NB4 (cell line): ENCODE results near the gene GLT1D1.
"Not testable (repeated sequence)": the region's sequence is repeated elsewhere in the genome, so short reads cannot be mapped to it uniquely, and the experiment has no call there.

Experiments used
- DNase-seq: peaks from one replicate; pipeline ENCODE4 v3.0.0; 2010; ENCODE audit warnings: low read depth
- H3K4me3 ChIP-seq: one replicate; pipeline ENCODE4 v1.5.1; 2011; ENCODE audit warnings: mild to moderate bottlenecking, low read depth, low read length, moderate library complexity
- CTCF ChIP-seq: IDR thresholded peaks from one replicate; pipeline ENCODE4 v1.5.1; 2012; ENCODE audit warnings: low read depth, low read length
- MAX ChIP-seq: IDR thresholded peaks from 2 replicates; pipeline ENCODE4 v1.6.1; 2011; ENCODE audit warnings: low read depth, low read length
- MYC ChIP-seq: IDR thresholded peaks from 2 replicates; pipeline ENCODE4 v1.6.1; 2011; ENCODE audit warnings: low read depth, low read length
- POLR2A ChIP-seq: IDR thresholded peaks from 2 replicates; pipeline ENCODE4 v1.6.1; 2011; ENCODE audit warnings: mild to moderate bottlenecking; ENCODE audit not compliant: insufficient read length; ENCODE audit errors: extremely low read depth

The GLT1D1 gene

GRCh38 chr12:128852885-128853599 lies at the start of gene GLT1D1:
GLT1D1 (plus strand) TSS chr12:128853478; CDS start chr12:128853582, 104 bp downstream.
- DNase-seq = no peak
- TF ChIP-seq POLR2A (no peak), MAX (no peak), CTCF (no peak), MYC (no peak)
- no peak within 1 kb of the TSS for H3K4me3 ChIP-seq

- no peak for TF ChIP-seq CTCF
- no peak for TF ChIP-seq POLR2A
- no peak for TF ChIP-seq MAX
- TF ChIP-seq MYC = no peak
- no peak overlapping the region for H3K4me3 ChIP-seq
- DNase-seq = no peak
Measured at GRCh38 chr12:128803788-128804187, 49.5 kb upstream of the GLT1D1 start.

- DNase-seq = no peak
- H3K4me3 ChIP-seq = no peak overlapping the region
- TF ChIP-seq MYC (no peak), MAX (no peak), POLR2A (no peak), CTCF (no peak)
Measured at GRCh38 chr12:128804762-128805161, 48.5 kb upstream of the GLT1D1 start.

GRCh38 chr12:128805406-128805805 lies 47.9 kb upstream of the GLT1D1 start:
- not testable (repeated sequence) for H3K4me3 ChIP-seq, DNase-seq

GRCh38 chr12:128806573-128806972 lies 46.7 kb upstream of the GLT1D1 start:
- TF ChIP-seq MAX (no peak), CTCF (no peak), POLR2A (no peak), MYC (no peak)

GRCh38 chr12:128807161-128807724 lies 46.0 kb upstream of the GLT1D1 start:
- no peak overlapping the region for H3K4me3 ChIP-seq
- DNase-seq = no peak
- no peak for TF ChIP-seq CTCF
- TF ChIP-seq MYC = no peak
- no peak for TF ChIP-seq MAX
- no peak for TF ChIP-seq POLR2A

More at GRCh38 chr12:128806573-128806972, 46.7 kb upstream of the GLT1D1 start:
- H3K4me3 ChIP-seq = no peak overlapping the region
- no peak for DNase-seq
